ENCODE data around the gene LIN9. TPM values are rescaled to one million over a fixed set of nuclear protein-coding genes. Genes with fewer than 3 reads are reported as not detected.
A peak's percentile ranks its signal among the peaks of the same experiment; 100 is the strongest.

LIN9 gene
- total and polyA plus RNA-seq, 2 of the 13 experiments (the other 11 are each of a cell fraction or from before 2014, with no cell fraction given) = 3.0 to 10.0 TPM

DNA sequence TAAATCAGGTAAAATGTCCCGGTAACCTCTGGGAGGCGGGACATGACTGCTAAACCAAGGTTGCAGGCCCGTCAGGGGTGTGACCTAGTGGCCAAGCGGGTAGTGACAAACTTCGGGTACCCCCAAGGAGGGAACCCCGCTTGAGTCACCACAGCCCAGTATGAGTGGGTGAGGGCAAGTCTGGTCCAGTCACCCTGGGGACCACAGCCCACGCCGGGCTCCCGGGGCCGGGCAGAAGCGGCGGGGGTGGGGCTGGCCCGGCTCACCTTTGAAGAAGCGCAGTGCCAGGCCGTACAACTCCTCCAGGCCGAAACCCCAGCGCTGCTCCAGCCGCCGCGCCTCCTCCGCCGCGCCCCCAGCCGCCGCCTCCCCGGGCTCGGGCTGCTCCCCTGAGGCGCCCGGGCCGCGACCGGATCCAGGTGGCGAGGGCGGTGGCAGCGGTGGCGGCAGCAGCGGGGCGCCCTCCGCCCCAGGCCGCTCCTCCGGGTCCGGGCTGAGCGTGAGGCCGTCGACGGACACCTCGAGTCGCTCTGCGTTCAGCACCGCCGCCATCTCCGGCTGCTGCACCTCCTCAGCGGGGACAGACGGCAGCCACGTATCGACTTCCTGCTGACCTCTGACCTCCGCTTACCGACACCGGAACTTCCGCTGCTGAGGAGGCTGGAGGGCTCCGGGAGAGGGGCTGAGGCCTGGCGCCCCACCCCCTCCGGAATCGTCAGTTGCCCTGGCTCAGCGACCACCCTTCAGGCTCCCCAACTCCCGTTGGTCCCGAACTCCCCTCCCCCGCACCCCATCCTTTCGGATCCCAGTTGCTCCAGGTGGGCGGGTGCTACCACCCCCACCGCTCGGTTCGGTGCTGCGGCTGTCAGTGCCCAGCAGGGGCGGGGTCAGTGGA lies 122.6 kb downstream of the LIN9 start, which contains the start of gene ACBD3 (continued):
- TF ChIP-seq, protein P1, sequence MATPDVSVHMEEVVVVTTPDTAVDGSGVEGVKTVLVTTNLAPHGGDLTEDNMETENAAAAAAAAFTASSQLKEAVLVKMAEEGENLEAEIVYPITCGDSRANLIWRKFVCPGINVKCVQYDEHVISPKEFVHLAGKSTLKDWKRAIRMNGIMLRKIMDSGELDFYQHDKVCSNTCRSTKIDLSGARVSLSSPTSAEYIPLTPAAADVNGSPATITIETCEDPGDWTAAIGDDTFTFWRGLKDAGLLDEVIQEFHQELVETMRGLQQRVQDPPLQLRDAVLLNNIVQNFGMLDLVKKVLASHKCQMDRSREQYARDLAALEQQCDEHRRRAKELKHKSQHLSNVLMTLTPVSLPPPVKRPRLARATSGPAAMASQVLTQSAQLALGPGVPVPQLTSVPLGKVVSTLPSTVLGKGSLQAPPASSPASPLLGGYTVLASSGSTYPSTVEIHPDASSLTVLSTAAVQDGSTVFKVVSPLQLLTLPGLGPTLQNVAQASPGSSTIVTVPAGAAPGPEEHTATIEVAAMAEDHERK (CRISPR knock-in tag; IDR thresholded peaks at IDR 0.05; ENCODE audit: low read depth) = no peak
- peak; percentile 97 for TF ChIP-seq YEATS4 (CRISPR knock-in tag; IDR thresholded peaks at IDR 0.05; ENCODE audit: borderline replicate concordance)
- no peak for TF ChIP-seq TEAD3 (CRISPR knock-in tag; optimal IDR thresholded peaks at IDR 0.05; ENCODE audit: borderline replicate concordance)
- peak; percentile 90 for TF ChIP-seq TAF1 (CRISPR knock-in tag; IDR thresholded peaks at IDR 0.05)
- TF ChIP-seq ZNF205 (CRISPR knock-in tag; IDR thresholded peaks at IDR 0.05) = peak; percentile 42; the same call in 1 of the 2 replicates
- TF ChIP-seq ZNF451 (CRISPR knock-in tag; IDR thresholded peaks at IDR 0.05) = peak; percentile 56; the same call in 1 of the 2 replicates
- peak; percentile 95 for TF ChIP-seq POLR2A (IDR thresholded peaks at IDR 0.05; ENCODE audit: insufficient read depth in 1 of 2, low read depth in 2 of 2, low read length in 2 of 2)
- TF ChIP-seq RBFOX2 (IDR thresholded peaks at IDR 0.05; ENCODE audit: low read depth, low read length) = peak; percentile 96
- TF ChIP-seq, protein P2, sequence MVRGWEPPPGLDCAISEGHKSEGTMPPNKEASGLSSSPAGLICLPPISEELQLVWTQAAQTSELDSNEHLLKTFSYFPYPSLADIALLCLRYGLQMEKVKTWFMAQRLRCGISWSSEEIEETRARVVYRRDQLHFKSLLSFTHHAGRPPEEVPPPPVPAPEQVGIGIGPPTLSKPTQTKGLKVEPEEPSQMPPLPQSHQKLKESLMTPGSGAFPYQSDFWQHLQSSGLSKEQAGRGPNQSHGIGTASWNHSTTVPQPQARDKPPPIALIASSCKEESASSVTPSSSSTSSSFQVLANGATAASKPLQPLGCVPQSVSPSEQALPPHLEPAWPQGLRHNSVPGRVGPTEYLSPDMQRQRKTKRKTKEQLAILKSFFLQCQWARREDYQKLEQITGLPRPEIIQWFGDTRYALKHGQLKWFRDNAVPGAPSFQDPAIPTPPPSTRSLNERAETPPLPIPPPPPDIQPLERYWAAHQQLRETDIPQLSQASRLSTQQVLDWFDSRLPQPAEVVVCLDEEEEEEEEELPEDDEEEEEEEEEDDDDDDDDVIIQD (CRISPR knock-in tag; IDR thresholded peaks at IDR 0.05; ENCODE audit: low read depth) = 0 out of 2 replicates have a peak, but pooled peaks have one; percentile 32
- TF ChIP-seq MBD4 (IDR thresholded peaks at IDR 0.05; ENCODE audit: borderline replicate concordance, low read length) = no peak
- TF ChIP-seq ZNF446 (CRISPR knock-in tag; IDR thresholded peaks at IDR 0.05) = 0 out of 2 replicates have a peak, but pooled peaks have one; percentile 43
- TF ChIP-seq, protein P3, sequence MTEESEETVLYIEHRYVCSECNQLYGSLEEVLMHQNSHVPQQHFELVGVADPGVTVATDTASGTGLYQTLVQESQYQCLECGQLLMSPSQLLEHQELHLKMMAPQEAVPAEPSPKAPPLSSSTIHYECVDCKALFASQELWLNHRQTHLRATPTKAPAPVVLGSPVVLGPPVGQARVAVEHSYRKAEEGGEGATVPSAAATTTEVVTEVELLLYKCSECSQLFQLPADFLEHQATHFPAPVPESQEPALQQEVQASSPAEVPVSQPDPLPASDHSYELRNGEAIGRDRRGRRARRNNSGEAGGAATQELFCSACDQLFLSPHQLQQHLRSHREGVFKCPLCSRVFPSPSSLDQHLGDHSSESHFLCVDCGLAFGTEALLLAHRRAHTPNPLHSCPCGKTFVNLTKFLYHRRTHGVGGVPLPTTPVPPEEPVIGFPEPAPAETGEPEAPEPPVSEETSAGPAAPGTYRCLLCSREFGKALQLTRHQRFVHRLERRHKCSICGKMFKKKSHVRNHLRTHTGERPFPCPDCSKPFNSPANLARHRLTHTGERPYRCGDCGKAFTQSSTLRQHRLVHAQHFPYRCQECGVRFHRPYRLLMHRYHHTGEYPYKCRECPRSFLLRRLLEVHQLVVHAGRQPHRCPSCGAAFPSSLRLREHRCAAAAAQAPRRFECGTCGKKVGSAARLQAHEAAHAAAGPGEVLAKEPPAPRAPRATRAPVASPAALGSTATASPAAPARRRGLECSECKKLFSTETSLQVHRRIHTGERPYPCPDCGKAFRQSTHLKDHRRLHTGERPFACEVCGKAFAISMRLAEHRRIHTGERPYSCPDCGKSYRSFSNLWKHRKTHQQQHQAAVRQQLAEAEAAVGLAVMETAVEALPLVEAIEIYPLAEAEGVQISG (CRISPR knock-in tag; IDR thresholded peaks at IDR 0.05) = peak; percentile 93
- TF ChIP-seq, protein P4, sequence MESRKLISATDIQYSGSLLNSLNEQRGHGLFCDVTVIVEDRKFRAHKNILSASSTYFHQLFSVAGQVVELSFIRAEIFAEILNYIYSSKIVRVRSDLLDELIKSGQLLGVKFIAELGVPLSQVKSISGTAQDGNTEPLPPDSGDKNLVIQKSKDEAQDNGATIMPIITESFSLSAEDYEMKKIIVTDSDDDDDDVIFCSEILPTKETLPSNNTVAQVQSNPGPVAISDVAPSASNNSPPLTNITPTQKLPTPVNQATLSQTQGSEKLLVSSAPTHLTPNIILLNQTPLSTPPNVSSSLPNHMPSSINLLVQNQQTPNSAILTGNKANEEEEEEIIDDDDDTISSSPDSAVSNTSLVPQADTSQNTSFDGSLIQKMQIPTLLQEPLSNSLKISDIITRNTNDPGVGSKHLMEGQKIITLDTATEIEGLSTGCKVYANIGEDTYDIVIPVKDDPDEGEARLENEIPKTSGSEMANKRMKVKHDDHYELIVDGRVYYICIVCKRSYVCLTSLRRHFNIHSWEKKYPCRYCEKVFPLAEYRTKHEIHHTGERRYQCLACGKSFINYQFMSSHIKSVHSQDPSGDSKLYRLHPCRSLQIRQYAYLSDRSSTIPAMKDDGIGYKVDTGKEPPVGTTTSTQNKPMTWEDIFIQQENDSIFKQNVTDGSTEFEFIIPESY (CRISPR knock-in tag; IDR thresholded peaks at IDR 0.05) = 0 out of 2 replicates have a peak, but pooled peaks have one; percentile 17
- peak; percentile 92 for TF ChIP-seq THAP11 (CRISPR knock-in tag; IDR thresholded peaks at IDR 0.05)
- no peak; the same call in 1 of the 2 replicates for TF ChIP-seq ZHX1 (CRISPR knock-in tag; IDR thresholded peaks at IDR 0.05; ENCODE audit: low read depth)
- peak; percentile 75; the same call in 1 of the 2 replicates for TF ChIP-seq IRF2 (CRISPR knock-in tag; IDR thresholded peaks at IDR 0.05)
- no peak for TF ChIP-seq ZNF567 (CRISPR knock-in tag; IDR thresholded peaks at IDR 0.05; ENCODE audit: borderline replicate concordance)
- TF ChIP-seq MATR3 (CRISPR knock-in tag; IDR thresholded peaks at IDR 0.05) = no peak
- TF ChIP-seq NPAS2 (CRISPR knock-in tag; IDR thresholded peaks at IDR 0.05; ENCODE audit: borderline replicate concordance) = no peak
